CD14-positive monocyte (primary cell): ENCODE measurements around the gene CACTIN. TPM values are rescaled to one million over a fixed set of nuclear protein-coding genes. Genes with fewer than 3 reads are reported as not detected.

Experiments
- DNase-seq, 3 donors: peaks; one replicate each; pipeline ENCODE4 v3.0.0-alpha.2; 2011 to 2022
- H2AFZ ChIP-seq: 2 replicates; pipeline ENCODE4 v1.6.0; 2012; ENCODE audit warnings: mild to moderate bottlenecking, low read depth, low read length, inconsistent platforms; ENCODE audit not compliant: insufficient read depth, poor library complexity, severe bottlenecking
- H3K27ac ChIP-seq, 2 donors: 1 replicate in 1 of 2; 2 replicates in 1 of 2; pipeline ENCODE4 v1.5.1; 2012 to 2013; ENCODE audit warnings: low read length in 2 of 2, control low read depth in 1 of 2, inconsistent platforms in 1 of 2, low read depth in 1 of 2, mild to moderate bottlenecking in 1 of 2
- H3K27me3 ChIP-seq, 2 donors: one replicate each; pipeline versions ENCODE4 v1.6.0 to v1.6.1; 2011 to 2013; ENCODE audit warnings: low read length in 2 of 2; ENCODE audit not compliant: control insufficient read depth in 2 of 2, insufficient read depth in 2 of 2
- H3K36me3 ChIP-seq, 2 donors: replicated peaks in 1 of 2; 1 replicate in 1 of 2; 2 replicates in 1 of 2; pipeline versions ENCODE4 v1.5.1 to v1.6.1; 2012 to 2013; ENCODE audit warnings: low read length in 2 of 2, control low read depth in 1 of 2, inconsistent platforms in 1 of 2, mild to moderate bottlenecking in 1 of 2; ENCODE audit not compliant: insufficient read depth in 2 of 2, control insufficient read depth in 1 of 2
- H3K4me1 ChIP-seq, 2 donors: 1 replicate in 1 of 2; 2 replicates in 1 of 2; pipeline versions ENCODE4 v1.5.1 to v1.6.1; 2012 to 2013; ENCODE audit warnings: low read length in 2 of 2, control low read depth in 1 of 2, inconsistent platforms in 1 of 2, mild to moderate bottlenecking in 1 of 2, moderate library complexity in 1 of 2; ENCODE audit not compliant: insufficient read depth in 2 of 2, control insufficient read depth in 1 of 2
- H3K4me2 ChIP-seq: replicated peaks from 2 replicates; pipeline ENCODE3; 2012; ENCODE audit warnings: low read length, moderate library complexity, mild to moderate bottlenecking; ENCODE audit not compliant: poor library complexity, severe bottlenecking; ENCODE audit errors: extremely low read depth
- H3K4me3 ChIP-seq, 3 experiments: fragments of 200-600 bp in 1 of 3; sonication (generic) in 1 of 3; replicated peaks in 1 of 3; 1 replicate in 2 of 3; 2 replicates in 1 of 3; pipeline ENCODE4 v1.5.1; 2011 to 2013; ENCODE audit warnings: low read length in 3 of 3, mild to moderate bottlenecking in 3 of 3, control low read depth in 2 of 3, low read depth in 2 of 3, inconsistent platforms in 1 of 3, moderate library complexity in 1 of 3
- H3K79me2 ChIP-seq: 2 replicates; pipeline ENCODE4 v1.6.0; 2012; ENCODE audit warnings: mild to moderate bottlenecking, control low read depth, inconsistent platforms, low read length, moderate library complexity; ENCODE audit not compliant: insufficient read depth
- H3K9ac ChIP-seq: 2 replicates; pipeline ENCODE4 v1.6.0; 2017; ENCODE audit warnings: low read length, mild to moderate bottlenecking; ENCODE audit not compliant: insufficient read depth, poor library complexity, severe bottlenecking
- H3K9me3 ChIP-seq, 2 donors: replicated peaks in 1 of 2; 1 replicate in 1 of 2; 2 replicates in 1 of 2; pipeline versions ENCODE4 v1.5.1 to v1.6.1; 2012 to 2013; ENCODE audit warnings: low read length in 2 of 2, control low read depth in 1 of 2; ENCODE audit not compliant: control insufficient read depth in 1 of 2, insufficient read depth in 1 of 2
- H4K20me1 ChIP-seq: 2 replicates; pipeline ENCODE4 v1.6.0; 2012; ENCODE audit warnings: mild to moderate bottlenecking, low read length, control low read depth, moderate library complexity; ENCODE audit not compliant: insufficient read depth
- H3K27ac Mint-ChIP-seq, 7 donors: one replicate each; pipeline ENCODE4 v1.8.0; 2020; ENCODE audit warnings: mild to moderate bottlenecking in 7 of 7, mixed read lengths in 7 of 7, moderate library complexity in 6 of 7, inconsistent platforms in 2 of 7
- H3K27me3 Mint-ChIP-seq, 3 donors: one replicate each; pipeline ENCODE4 v1.8.0; 2021 to 2022; ENCODE audit warnings: low read depth in 3 of 3, mild to moderate bottlenecking in 3 of 3, mixed read lengths in 3 of 3, moderate library complexity in 3 of 3, inconsistent platforms in 1 of 3
- H3K36me3 Mint-ChIP-seq, 2 donors: one replicate each; pipeline ENCODE4 v1.8.0; 2020; ENCODE audit warnings: mixed read lengths in 2 of 2, inconsistent platforms in 1 of 2, mild to moderate bottlenecking in 1 of 2
- H3K4me1 Mint-ChIP-seq: one replicate; pipeline ENCODE4 v1.8.0; 2020; ENCODE audit warnings: mild to moderate bottlenecking, mixed read lengths
- H3K4me3 Mint-ChIP-seq, 2 donors: one replicate each; pipeline ENCODE4 v1.8.0; 2020; ENCODE audit warnings: mild to moderate bottlenecking in 2 of 2, mixed read lengths in 2 of 2, moderate library complexity in 1 of 2
- H3K9me3 Mint-ChIP-seq, 7 donors: one replicate each; pipeline ENCODE4 v1.8.0; 2020 to 2022; ENCODE audit warnings: mixed read lengths in 7 of 7, mild to moderate bottlenecking in 6 of 7, moderate library complexity in 6 of 7, inconsistent platforms in 2 of 7
- WGBS: methylation state at CpG from one replicate; pipeline ENCODE4 v1.1.5; 2013; ENCODE audit warnings: missing lambda C conversion rate; ENCODE audit not compliant: insufficient coverage; 5-methylcytosine and 5-hydroxymethylcytosine counted together
- intact Hi-C, 2 donors: fragments of 100-400 bp; cut with micrococcal nuclease; formaldehyde crosslinking; loops; one replicate each; pipeline versions ENCODE4 v1.15.0 to v1.15.1; 2023
- polyA plus RNA-seq, 3 donors: library from polyadenylated mRNA; depleted of rRNA in 1 of 3; unstranded in 2 of 3; stranded (reverse) in 1 of 3; fragments of 300-500 nt in 2 of 3; fragments of >200 nt in 1 of 3; fragmentation: Illumina TruSeq in 2 of 3; gene quantifications; 1 replicate in 2 of 3; 2 replicates in 1 of 3; pipeline ENCODE4 v1.2.3, GENCODE V29; 2012 to 2021
- TF ChIP-seq, protein P1 (sequence below): fragments of 200-600 bp; IDR thresholded peaks from one replicate; pipeline ENCODE4 v1.8.0; 2022; ENCODE audit warnings: antibody characterized with exemption, mild to moderate bottlenecking

Gene CACTIN
- polyA plus RNA-seq, 3 donors: 2.5 to 19.4 (median 3.0) TPM

DNA sequence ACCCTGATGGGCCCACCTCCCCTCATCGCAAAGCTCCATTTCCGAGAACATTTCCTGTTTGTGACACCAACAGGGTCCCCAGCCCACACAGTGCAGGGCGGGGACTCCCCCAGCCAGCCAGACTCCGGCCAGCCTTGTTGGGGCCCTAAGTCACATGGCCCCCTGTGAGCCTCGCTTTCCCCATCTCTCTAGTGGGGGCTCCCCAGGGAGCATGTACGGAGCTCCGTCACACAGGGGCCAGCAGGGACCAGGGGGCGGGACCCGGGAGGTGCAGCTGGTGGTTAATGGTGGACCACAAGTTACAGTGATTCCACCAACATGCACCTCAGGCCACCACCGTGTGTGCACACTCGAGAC is 21.6 kb downstream of the CACTIN start:
- H3K9me3 Mint-ChIP-seq: peaks cover 5 to 9% (median 6%) of the 10 kb centered on the region in 7 donors
- Histone ChIP-seq H3K36me3 (no peaks in the 10 kb centered on the region), H2AFZ (no peak overlapping the region), H3K4me2 (no peak overlapping the region), H3K79me2 (no peaks in the 10 kb centered on the region), H3K4me1 (peaks cover 22 to 28% of the 10 kb centered on the region in 2 donors), H3K9ac (no peak overlapping the region), H3K4me3 (no peak overlapping the region), H3K27ac (no peak overlapping the region), H4K20me1 (no peaks in the 10 kb centered on the region), H3K9me3 (peaks cover 0 to 5% of the 10 kb centered on the region in 2 donors), H3K27me3 (peaks cover 11 to 38% of the 10 kb centered on the region in 2 donors)
- no peak for DNase-seq
- H3K4me1 Mint-ChIP-seq: peaks cover 18% of the 10 kb centered on the region
- no peak overlapping the region for H3K27ac Mint-ChIP-seq
- TF ChIP-seq, protein P1, sequence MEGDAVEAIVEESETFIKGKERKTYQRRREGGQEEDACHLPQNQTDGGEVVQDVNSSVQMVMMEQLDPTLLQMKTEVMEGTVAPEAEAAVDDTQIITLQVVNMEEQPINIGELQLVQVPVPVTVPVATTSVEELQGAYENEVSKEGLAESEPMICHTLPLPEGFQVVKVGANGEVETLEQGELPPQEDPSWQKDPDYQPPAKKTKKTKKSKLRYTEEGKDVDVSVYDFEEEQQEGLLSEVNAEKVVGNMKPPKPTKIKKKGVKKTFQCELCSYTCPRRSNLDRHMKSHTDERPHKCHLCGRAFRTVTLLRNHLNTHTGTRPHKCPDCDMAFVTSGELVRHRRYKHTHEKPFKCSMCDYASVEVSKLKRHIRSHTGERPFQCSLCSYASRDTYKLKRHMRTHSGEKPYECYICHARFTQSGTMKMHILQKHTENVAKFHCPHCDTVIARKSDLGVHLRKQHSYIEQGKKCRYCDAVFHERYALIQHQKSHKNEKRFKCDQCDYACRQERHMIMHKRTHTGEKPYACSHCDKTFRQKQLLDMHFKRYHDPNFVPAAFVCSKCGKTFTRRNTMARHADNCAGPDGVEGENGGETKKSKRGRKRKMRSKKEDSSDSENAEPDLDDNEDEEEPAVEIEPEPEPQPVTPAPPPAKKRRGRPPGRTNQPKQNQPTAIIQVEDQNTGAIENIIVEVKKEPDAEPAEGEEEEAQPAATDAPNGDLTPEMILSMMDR: no peak
- WGBS: 0% methylated on average over 8 of the region's 11 CpGs
- intact Hi-C loops: no loop called here
- no peak overlapping the region for H3K4me3 Mint-ChIP-seq
- peaks cover 3 to 5% of the 10 kb centered on the region in 2 donors for H3K36me3 Mint-ChIP-seq
- peaks cover 4 to 24% (median 23%) of the 10 kb centered on the region in 3 donors for H3K27me3 Mint-ChIP-seq

DNA sequence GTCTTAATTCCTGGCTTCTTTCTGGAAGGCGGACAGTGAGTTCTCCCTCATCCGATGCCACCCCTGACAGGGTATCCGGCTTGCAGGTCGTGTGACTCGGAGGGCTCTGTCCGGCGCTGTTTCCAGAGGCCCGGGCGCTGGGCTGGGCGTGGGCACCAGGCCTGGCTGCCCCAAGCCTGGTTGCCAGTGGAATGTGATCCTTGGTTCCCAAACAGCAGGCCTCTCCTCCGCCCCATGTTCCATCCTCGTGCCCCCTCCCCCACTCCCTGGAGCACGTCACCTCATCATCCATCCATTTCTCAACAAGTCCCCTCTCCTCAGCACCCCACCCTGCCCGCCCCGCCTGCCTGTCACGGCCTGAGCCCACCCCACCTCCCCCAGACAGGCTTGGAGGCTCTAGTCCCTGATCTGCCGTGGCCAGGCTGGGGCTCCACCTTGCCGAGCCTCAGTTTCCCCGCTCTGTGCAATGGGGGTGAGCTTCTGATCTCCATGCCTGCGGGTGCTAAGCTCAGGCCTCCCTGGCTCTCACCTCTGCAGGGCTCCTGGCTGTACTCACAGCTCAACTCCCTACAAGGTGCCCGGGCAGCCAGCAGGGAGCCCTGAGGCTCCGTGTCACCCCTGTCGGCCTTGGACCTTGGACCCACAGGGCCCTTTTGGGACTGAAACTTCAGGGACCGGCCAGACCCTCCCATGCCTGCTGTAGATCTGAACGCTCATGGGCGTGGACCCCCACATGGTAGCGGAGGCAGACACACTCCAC is 22.2 kb downstream of the CACTIN start:
- no peak overlapping the region for H3K27ac Mint-ChIP-seq
- no peaks in the 10 kb centered on the region for H4K20me1 ChIP-seq
- no peaks in the 10 kb centered on the region for H3K79me2 ChIP-seq
- H3K27me3 ChIP-seq: peaks cover 11 to 38% of the 10 kb centered on the region in 2 donors
- intact Hi-C loops: no loop called here
- H3K36me3 Mint-ChIP-seq: peaks cover 3 to 5% of the 10 kb centered on the region in 2 donors
- no peak overlapping the region for H2AFZ ChIP-seq
- H3K9ac ChIP-seq: no peak overlapping the region
- H3K27me3 Mint-ChIP-seq: peaks cover 4 to 24% (median 23%) of the 10 kb centered on the region in 3 donors
- DNase-seq: no peak
- no peaks in the 10 kb centered on the region for H3K36me3 ChIP-seq
- H3K27ac ChIP-seq: no peak overlapping the region
- H3K4me3 ChIP-seq: no peak overlapping the region
- H3K4me3 Mint-ChIP-seq: no peak overlapping the region
- H3K9me3 Mint-ChIP-seq: peaks cover 5 to 9% (median 5%) of the 10 kb centered on the region in 7 donors
- H3K4me1 ChIP-seq: peaks cover 22 to 28% of the 10 kb centered on the region in 2 donors
- no peak overlapping the region for H3K4me2 ChIP-seq
- H3K9me3 ChIP-seq: peaks cover 0 to 5% of the 10 kb centered on the region in 2 donors
- 63% methylated on average over 24 of the region's 27 CpGs for WGBS
- TF ChIP-seq, protein P1: no peak
- peaks cover 18% of the 10 kb centered on the region for H3K4me1 Mint-ChIP-seq
